Gastrocnemius medialis (tissue), 4 donors: ENCODE measurements around the gene NTRK3.

ENCODE experiments used
- POLR2A ChIP-seq, 2 donors: fragments of 450-650 bp; IDR thresholded peaks; one replicate each; pipeline ENCODE4 v1.6.1; 2017; ENCODE audit warnings: antibody characterized with exemption in 2 of 2, mild to moderate bottlenecking in 2 of 2, moderate library complexity in 2 of 2
- TF ChIP-seq, protein P1 (sequence below), 5 experiments: fragments of 450-650 bp in 3 of 5; fragments of 200-600 bp in 2 of 5; sonication (generic) in 2 of 5; IDR thresholded peaks in 4 of 5; conservative IDR thresholded peaks in 1 of 5; 1 replicate in 4 of 5; 2 replicates in 1 of 5; pipeline ENCODE4 v1.5.1; 2016 to 2019; ENCODE audit warnings: antibody characterized with exemption in 5 of 5, mild to moderate bottlenecking in 3 of 5, moderate library complexity in 3 of 5

DNA sequence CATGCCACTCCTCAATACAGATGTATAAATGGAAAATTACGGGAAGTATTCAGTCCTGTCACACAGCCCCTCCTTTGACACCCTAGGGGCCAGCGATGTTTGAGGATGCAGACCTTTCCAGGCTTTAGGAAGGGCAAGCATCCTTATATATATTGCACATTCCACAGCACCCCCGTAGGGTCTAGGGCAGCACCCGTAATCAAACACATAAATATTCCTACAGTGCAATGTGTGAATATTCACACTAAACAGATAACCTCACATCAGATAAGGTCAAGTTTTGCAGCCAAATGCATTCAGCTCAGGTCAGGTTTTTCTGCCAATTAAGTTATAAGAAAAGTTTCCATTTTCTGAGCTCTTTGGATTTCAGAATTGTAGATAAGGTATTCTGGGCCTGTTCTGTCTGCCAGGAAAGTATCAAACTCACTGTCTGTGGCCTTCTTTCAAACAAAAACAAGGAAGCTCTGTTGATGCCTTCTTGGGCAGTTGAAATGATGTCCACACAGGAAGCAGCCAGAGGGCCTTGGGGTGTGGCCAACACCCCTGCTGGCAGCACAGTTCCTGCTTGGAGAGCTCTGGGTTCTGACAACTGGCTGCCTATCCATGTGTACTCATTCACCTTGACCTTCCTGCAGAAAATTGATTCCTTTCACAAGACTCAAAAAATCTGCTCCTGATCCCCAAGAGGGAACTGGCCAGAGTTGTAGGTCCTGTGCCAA, 427.0 kb downstream of the NTRK3 start:
- no peak for TF ChIP-seq POLR2A (IDR thresholded peaks at IDR 0.05)
- TF ChIP-seq, protein P1, sequence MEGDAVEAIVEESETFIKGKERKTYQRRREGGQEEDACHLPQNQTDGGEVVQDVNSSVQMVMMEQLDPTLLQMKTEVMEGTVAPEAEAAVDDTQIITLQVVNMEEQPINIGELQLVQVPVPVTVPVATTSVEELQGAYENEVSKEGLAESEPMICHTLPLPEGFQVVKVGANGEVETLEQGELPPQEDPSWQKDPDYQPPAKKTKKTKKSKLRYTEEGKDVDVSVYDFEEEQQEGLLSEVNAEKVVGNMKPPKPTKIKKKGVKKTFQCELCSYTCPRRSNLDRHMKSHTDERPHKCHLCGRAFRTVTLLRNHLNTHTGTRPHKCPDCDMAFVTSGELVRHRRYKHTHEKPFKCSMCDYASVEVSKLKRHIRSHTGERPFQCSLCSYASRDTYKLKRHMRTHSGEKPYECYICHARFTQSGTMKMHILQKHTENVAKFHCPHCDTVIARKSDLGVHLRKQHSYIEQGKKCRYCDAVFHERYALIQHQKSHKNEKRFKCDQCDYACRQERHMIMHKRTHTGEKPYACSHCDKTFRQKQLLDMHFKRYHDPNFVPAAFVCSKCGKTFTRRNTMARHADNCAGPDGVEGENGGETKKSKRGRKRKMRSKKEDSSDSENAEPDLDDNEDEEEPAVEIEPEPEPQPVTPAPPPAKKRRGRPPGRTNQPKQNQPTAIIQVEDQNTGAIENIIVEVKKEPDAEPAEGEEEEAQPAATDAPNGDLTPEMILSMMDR (IDR thresholded peaks at IDR 0.05 in 4 of 5, conservative IDR thresholded peaks at IDR 0.05 in 1 of 5) = no peak
